HG02763 (cell line): ENCODE data around the gene TRIM27.
A peak's percentile ranks its signal among the peaks of the same experiment; 100 is the strongest.
"Not testable (repeated sequence)": the region's sequence is repeated elsewhere in the genome, so short reads cannot be mapped to it uniquely, and the experiment has no call there.

Source experiments
- ATAC-seq: cut with Tn5 transposase; IDR thresholded peaks from one replicate; pipeline ENCODE4 v1.9.1; 2021; ENCODE audit warnings: mild to moderate bottlenecking, moderate library complexity; ENCODE audit not compliant: unreplicated experiment

Gene TRIM27

DNA sequence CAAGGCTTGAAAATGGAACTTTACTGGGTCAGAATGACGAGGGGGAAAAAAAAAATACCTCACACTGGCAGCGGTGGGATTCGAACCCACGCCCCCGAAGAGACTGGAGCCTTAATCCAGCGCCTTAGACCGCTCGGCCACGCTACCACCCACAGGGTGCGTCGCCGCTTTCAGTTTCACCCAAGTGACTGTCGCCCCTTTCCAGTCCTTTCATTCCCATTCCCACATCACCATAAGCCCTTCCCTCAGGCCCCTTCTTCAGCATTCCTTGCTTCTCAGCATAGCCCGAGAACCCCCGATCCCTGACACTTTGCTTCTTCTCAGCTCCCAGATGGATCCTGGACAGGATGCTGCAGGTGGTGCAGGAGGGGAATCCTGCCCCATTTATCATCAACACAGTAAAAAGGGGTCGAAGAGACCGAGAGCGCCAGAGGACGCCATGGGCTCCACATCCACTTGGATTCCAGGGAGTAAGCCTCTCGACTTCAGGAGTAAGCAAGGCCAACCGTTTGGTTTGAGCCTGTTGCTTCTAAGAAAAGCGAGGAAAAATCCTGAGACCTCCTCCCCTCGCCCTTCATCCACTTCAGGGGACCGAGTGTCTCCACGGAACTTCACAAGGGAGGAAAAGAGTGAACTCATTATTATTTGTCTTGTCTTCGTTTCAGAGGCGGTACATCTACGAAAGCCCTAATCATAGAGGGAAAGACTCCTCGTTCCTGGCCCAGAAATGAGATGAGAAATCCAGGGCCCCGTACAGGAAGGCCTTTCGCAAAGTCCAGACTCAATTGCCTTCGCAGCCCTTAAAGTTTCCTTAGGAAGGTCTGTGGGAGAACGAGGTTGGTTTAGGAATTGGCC, 20.0 kb upstream of the TRIM27 start:
- ATAC-seq: peak; percentile 5

DNA sequence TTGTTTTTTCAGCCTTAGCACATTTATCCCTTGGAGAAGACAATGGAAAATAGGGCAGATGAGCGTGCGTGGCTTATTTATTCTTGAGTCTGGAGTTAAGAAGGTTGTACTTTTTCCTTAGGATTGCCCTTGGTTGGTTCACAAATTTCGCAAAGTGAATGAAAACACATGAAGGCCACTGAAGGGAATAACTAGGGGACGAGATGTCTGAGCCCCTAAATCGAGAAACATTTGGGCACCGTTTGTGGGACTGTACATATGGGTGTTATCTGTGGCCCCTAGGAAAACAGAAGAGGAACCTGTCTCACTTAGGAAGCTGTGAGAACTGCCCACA, 19.4 kb upstream of the TRIM27 start:
- ATAC-seq: no peak

DNA sequence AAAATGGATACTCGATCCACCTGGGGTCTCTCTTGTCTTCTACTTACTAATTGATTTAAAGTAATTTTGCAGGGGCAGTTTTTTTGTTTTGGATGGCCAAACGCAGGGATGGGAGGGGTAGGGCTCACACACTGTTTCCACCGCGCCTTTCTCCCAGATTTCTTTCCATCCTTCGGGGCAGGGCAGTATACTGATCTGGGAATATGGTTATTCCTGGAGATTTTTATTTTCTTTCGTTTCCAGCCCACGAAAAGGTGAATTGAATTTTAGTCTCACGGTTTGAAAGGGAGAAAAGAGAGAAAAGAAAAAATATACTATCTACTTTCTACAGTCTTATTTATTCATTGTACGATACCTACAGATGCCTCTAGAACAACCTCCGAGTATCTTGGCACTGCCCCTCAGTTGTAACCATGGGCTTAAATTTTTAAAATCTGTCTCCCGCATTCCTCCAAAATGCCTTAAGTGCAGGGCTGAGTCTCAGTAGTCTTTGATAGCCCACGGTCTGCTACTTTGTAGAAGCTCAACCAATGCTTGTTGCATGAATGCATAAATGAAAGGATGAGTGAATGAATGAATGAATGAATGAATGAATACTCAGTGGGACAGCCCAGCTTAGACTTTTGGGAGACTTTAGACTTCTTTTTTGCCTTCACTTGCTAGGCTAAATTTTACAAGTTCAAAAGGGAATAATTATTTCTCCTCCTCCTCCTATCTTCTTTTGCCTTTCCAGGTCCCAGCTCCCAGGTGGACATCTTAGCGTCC, 18.1 kb upstream of the TRIM27 start:
- ATAC-seq: no peak

DNA sequence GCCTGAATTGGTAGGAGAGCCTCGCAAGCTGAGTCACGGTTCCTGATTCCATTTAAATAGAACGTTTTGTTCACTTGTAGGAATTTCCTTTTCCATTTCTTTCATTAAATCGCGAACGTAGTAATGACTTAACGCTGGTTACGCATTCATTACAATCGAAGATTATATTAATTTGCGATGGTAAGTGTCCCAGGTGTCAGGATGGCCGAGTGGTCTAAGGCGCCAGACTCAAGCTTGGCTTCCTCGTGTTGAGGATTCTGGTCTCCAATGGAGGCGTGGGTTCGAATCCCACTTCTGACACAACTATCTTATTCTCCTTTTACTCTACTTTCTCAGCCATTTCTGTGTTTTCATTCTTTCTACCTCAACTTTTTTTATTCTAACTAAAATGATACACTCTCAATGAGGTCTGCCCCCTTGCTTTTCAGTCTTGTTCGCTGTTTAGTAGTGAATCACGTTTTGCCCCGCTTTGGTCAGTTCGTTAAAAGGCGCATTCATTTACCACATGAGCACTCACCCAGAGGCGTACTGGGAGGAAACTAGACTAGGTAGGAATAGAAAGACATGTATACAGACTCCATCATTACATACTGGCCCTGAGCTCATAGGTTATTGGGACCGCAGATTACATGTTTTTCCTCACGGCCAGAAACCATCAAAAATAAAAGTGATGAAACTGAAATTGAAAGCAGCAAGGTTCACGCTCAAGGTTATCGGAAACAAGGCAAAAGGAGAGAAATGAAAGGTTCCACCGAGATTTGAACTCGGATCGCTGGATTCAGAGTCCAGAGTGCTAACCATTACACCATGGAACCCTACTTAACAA, 17.3 kb upstream of the TRIM27 start:
- ATAC-seq: peak; percentile 50

DNA sequence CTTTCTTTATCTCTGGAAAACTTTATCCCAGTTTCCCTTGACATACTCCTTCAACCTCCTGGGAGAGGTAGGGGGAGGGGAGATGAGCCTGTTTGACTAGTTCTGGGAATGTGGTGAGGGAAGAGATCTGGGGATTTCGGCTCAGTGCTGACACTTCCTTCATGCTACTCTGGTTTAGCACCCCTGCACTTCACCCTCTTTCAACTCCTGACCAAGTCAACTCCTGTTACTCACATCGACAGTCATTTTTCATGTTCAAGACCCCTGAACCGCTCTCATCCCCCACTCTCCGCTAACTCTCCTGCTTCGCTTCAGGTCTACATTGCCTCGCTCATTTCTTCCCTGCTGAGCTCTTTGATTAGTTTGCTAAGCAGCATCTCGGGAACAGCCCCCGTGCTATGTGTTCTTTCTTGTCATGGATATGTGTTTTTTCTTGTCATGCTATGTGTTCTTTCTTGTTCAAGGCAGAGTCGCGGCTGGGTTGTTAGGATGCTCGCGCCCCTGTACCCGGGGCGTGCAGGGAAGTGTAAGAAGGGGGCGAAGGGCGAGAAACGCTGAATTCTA, 16.6 kb upstream of the TRIM27 start:
- peak; percentile 9 for ATAC-seq

DNA sequence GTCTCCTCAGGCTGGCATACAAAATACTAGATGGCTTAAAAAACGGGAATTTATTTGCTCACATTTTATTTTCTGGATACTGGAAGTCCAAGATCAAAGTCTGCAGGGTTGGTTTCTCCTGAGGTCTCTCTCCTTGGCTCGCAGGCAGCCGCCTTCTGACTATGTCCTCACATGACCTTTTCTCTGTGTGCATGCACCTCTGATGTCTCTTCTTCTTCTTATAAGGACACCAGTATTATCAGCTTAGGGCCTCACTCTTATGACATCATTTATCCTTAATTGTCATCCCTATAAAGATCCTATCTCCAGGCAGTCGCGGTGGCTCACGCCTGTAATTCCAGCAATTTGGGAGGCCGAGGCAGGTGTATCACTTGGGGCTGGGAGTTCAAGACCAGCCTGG, 9.3 kb upstream of the TRIM27 start:
- ATAC-seq: no peak

DNA sequence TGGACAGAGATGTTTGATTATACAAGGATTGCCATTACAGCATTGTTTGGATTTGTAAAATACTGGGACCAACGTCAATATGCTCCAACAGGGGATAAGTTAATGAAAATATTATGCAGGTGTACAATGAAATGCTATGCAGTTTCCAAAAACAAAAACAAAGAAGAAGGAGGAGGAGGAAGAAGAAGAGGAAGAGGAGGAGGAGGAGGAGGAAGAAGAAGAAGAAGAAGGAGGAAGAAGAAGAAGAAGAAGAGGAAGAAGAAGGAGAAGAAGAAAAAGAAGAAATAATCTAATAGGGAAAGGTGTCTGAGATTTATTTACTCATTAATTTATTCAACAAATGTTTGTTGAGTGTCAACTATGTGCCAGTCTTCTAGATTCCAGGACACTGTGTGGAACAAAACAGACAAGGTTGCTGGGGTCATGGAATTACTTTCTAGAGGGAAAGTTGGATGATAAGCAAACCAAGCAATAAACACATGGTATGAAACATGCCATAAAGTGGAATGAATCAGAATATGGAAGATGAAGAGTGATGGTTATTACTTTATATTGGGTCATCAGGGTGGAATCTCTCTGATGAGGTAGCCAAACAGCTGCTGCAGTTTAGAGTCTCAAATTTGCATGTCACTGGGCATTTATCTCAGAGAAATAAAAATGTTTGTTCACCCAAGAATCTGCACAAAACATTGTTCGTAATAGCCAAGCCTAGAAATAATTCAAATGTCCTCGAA, 6.3 kb upstream of the TRIM27 start:
- ATAC-seq: no peak

DNA sequence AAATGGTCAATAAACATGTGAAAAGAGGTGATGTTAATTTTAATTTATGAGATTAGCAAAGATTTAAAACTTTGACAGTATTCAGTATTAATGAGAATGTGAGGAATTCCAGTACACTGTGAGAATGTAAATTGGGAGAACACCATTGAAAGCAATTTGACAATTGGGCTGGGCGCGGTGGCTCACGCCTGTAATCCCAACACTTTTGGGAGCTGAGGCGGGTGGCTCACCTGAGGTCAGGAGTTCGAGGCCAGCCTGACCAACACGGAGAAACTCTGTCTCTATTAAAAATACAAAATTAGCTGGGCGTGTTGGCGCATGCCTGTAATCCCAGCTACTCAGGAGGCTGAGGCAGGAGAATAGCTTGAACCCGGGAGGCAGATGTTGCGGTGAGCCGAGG, 5.6 kb upstream of the TRIM27 start:
- not testable (repeated sequence) for ATAC-seq

DNA sequence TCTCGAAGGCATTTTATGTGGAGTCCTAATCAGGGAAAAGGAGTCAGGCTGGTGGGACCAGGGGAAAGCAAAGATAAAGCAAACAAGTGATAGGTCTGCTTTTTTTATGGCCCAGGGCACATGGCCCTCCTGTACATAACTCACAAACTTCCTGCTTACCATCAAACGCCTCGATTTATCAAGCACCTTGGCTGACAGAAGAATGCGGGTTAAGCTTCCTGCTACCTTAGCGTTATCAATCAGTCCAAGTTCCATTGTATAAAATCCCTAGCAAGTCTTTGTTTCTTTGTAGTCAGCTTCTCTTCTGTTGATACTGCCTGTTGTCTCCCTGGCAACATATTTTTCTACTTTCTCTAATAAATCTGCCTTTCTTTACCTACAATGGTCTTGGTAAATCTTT, 4.1 kb upstream of the TRIM27 start:
- no peak for ATAC-seq

DNA sequence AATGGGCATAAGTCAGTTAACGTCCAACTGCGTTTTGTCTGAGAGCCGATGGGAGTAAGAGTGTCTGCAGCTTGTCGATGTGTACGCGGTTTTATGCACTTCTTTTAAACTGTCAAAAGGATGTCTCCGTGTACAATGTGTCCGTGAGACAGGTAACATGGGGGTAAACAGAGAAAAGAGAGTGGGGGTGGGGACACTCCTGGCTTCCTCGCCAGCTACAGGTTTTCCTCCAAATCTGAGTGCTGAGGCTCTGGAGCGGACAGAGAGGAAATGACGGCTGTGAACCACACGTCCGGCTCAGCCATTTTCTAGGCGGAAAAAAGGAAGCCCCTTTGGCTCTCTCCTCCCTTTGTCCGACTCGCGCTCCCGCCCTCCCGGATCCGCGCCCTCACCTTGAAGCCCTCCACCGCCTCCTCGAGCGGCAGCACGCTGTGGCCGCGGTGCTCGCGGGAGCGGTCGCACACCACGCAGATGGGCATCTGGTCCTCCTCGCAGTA, 916 bp downstream of the TRIM27 start:
- peak; percentile 18 for ATAC-seq

DNA sequence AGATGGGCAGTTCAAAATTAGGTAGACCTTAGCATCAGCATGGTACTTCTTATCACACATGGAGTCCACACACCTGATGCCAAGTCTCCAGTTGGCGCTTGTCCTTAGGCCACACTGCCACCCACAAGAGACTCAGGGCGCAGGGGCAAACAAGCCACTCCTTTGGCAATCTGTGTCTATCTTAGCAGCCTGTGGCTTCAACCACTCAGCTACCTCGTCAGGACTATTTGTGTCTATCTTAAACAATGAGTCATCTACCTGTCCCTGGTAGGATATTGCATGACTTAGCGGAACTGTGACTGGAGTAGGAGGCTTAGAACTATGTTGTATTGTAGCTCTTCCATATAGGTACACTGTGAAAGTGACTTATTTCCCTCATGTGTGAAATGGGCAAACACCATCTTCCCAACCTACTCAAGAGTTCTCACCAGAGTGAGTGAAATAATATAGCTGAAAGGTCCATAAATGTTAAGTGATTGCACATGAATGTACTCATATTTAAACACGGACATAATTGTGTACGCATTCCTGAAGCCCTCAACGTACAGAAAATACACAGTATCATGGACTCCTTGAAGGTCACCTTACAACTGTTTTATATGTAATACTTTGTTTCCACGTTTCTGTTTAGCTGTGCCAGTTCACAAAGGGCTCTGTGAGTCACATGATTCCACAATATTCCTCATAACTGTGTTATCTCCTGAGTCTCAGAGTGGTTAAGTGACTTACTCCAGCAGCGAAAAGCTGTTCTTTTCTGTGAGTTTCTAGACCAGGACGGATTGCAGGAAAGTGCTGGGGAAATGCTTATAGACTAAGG, 1.6 kb downstream of the TRIM27 start:
- ATAC-seq: no peak

DNA sequence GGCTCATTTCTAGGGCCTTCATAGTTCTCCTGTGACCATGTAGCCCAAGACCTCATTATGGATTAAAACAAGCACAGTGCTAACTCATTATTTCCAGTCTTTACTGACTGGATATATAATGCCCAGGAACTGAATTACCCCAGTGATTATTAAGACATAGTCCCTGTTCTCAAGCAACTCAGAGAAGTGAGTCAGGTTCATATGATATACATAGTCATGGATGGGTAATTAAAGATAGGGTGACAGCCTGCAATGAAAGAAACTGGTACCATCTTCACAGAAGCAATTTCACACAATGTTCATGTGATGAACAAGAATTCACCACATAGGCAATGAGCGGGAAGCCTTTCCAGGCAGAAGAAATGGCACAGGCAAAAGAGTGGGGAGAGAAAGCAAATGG, 3.5 kb downstream of the TRIM27 start:
- no peak for ATAC-seq

DNA sequence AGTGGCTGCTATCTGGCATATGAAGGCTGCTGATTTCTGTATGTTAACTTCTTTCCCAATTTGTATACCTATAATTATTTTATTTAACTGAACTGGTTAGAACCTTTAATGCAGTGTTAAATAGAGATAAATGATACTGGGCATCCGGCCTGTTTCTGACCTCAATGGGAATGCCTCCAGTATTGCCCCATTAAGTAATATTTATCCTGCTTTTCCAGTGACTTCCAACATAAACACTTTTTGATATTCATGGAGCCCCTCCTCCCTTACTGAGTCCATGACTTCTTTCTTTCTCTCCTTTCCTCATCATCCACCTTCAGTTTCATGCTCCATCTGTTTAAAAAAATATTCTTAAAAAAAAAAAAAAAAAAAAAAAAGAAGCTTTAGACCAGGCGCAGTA, 8.8 kb downstream of the TRIM27 start:
- no peak for ATAC-seq

DNA sequence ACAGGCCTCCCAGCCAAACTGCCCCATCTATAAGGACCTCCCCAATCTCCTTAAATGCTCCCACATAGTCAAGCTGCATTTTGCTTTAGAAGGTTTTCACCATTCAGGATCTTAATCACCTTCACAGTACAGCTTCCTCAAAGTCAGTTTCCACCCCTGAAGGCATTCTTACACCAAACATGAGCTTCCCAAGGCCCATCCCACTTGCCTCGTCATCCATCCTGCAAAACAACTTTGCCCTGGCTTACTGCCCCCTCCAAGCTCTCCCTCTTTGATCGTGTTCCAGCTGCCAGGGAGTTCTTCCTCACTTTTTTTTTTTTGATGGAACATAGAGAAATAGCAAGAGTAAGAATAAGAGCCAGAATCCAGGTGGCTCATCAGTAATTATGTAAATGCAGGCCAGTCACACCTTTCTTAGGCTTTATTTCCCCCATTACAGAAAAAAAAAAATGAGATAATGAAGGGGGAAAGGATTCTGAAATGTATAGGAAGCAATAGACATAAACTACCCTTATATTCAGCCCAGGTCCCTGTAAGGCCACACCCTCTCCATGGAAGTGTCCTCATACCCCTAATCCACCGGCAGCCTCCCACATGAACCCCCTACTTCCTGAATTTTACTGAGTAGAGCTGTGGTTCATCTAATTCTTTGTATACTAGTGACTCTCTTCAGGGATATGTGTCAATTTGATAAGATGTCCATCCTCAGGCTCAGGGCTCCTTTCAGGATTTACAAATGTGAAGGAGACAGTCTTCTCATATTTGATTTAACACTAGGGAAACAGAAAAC, 12.7 kb downstream of the TRIM27 start:
- no peak for ATAC-seq

DNA sequence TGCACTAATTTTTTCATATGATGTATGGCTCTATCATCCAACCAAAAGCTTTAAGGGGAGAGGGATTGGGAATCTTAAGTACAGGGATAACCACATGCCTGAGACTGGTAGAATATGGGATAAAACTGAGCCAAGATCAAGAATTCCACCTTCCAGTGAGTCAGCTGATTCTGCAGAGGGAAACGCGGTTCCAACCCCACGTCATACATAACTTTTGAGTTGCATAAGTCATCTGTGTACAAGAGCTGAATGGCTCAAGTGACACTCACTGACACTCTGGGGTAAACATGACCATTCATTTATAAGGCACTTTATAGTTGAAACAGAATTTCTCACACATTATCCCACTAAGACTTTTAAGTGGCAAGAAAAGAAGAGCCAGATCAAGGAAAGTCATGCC, 16.4 kb downstream of the TRIM27 start:
- no peak for ATAC-seq

DNA sequence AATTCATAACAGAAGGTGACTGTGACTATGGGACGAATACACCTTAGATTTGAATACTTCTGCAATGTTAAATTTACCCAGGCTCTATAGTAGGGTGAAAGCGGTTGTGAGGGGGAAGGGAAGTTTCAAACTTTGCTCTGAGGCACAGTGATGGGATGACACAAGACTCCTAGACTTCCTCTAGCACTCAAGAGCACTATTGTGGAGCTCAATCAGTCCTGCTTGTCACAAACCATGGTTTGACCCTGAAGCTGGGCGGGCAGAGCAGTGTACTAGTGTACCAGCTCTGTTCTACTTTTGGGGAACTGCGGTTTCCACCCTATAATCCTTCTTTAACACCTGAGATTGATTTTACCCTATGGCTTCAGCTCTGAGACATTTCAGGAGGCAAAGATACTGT, 17.1 kb downstream of the TRIM27 start:
- ATAC-seq: no peak

DNA sequence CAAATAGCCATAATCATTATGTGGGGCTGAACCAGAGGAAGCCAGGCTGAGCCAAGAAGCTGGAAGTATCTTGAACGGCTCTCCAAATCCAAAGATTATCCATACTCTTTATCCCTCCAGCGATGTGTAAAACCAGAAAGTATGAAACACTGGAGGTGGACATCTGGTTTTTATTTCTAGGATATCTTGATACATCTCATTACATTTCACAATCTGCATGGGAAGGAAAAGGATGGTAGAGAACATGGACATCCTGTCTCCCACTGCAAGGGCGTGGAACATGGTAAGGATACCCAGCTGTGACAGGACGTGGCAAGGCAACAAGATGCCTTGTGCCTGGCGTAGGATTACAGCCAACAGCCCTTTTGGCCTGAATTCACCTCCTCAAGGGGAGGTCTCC, 20.1 kb downstream of the TRIM27 start:
- ATAC-seq: no peak

DNA sequence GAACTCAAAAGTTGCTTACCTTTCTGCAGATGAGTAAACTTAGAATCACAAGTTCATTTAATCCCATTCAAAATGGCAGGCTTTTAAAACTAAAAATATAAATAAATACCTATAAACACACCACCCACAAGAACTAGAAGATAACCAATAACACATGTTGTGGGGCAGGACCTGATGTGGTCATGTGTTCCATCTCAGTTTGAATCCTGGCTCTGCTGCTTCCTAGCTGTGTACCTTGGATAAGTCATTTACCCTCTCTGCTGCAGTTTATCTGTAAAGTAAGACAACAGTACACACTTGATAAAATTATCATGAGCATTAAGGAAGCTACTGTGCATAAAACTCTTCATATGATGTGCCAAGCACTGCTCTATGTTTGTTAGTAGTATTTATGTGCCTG, 22.0 kb downstream of the TRIM27 start:
- no peak for ATAC-seq
